ENCODE results near the gene OGFOD3.

- TF ChIP-seq, protein P1, sequence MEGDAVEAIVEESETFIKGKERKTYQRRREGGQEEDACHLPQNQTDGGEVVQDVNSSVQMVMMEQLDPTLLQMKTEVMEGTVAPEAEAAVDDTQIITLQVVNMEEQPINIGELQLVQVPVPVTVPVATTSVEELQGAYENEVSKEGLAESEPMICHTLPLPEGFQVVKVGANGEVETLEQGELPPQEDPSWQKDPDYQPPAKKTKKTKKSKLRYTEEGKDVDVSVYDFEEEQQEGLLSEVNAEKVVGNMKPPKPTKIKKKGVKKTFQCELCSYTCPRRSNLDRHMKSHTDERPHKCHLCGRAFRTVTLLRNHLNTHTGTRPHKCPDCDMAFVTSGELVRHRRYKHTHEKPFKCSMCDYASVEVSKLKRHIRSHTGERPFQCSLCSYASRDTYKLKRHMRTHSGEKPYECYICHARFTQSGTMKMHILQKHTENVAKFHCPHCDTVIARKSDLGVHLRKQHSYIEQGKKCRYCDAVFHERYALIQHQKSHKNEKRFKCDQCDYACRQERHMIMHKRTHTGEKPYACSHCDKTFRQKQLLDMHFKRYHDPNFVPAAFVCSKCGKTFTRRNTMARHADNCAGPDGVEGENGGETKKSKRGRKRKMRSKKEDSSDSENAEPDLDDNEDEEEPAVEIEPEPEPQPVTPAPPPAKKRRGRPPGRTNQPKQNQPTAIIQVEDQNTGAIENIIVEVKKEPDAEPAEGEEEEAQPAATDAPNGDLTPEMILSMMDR (IDR thresholded peaks at IDR 0.05; ENCODE audit: borderline replicate concordance, extremely low read depth, low read length, poor library complexity, severe bottlenecking): no peak
- no peak for TF ChIP-seq EZH2 (IDR thresholded peaks at IDR 0.05; ENCODE audit: borderline replicate concordance, low read depth, low read length, severe bottlenecking)
Measured at GRCh38 chr17:82436601-82437324, 18.4 kb upstream of the OGFOD3 start.
